ENCODE results near the gene GATAD2A. TPM values are rescaled to one million over a fixed set of nuclear protein-coding genes. Genes with fewer than 3 reads are reported as not detected.

Gene GATAD2A
- total RNA-seq, 8 experiments from 2014 or later, result 23.9 to 65.0 (median 39.6) TPM

DNA sequence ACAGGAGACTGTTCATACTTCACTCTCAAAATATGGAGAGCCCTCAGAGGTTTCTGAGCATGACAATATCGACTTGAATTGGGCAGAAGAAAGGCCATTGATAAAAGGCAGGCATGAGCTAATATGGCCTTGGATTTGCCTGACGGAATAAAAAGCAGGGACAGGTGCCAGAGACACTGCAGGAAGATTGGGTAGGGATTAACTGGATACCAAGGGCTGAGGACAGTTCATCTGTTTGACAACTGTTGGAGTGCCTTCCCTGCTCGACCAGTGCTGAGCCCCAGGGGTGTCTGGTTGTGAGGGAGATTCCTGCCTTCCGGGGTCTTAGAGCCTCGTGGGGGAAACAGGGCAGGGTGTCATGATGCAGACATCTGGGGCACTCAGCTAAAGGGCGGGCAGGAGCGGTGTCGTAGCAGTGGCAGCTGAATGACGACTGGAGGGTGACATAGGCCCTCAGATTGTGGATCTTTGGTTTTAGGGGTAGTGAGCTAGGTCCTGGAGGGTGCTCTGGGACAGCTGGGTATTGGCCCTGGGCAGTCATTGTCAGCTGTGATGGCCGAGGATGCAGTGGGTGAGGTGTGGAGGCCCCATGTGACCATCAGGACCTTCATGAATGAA, 12.3 kb downstream of the GATAD2A start:
- WGBS, 10 experiments, result 54 to 100% (median 80%) methylated on average over 1 to 9 of the region's 10 CpGs; no CpG with 5 or more reads in 2 of the 10 experiments

DNA sequence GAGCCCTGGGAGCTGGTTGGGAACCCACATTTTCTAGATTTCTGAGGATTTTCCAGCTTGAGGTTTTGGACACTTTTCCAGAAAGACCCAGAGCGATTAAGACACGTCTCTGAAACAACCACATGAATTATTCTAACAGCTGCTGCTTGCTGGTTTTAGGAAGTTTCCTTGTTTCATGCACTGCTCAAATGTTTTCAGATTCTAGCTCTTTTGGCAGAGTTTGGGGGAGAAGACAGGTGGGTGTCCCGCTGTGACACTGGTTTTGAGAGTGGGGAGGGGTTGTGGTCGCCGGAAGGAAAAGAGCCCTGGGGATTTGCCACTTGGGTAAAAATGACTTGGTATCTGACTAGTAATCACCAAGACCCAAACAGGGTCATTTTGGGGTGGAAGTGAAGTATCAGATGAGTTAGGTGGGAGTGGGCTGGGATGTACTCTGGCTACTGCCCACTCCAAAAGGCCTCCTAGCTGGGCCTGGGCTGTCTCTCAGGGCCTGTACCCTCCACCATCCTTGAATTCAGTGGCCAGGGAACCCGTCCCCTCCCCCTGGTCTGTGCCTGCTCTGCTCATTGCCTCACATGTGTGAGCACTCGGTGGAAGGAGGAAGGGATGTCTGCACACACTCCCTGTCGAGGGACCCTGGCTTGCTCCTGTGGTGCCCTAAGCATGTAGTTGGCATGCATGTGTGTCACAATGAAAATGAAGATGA, 13.2 kb downstream of the GATAD2A start:
- WGBS, 10 experiments, result 10 to 89% (median 69%) methylated on average over 1 to 5 of the region's 8 CpGs; no CpG with 5 or more reads in 4 of the 10 experiments
- Histone ChIP-seq H3K27ac (no peak overlapping the region), H3K4me1 (replicated peaks in 1 of 2) (peaks cover 0 to 12% of the 10 kb centered on the region in 2 donors), H3K4me3 (no peak overlapping the region)
- in situ Hi-C loops (cut with MboI; ENCODE audit: low pct_unique_long_range_greater_than_20kb in 2 of 9, low sequenced_read_pairs in 9 of 9, unreplicated experiment in 9 of 9), result no loop called here
- peak in 2 of 8 experiments; percentile 36 to 48 for ATAC-seq (replicated peaks in 6 of 8)

More for the DNA sequence above, 12.3 kb downstream of the GATAD2A start:
- H3K4me3 ChIP-seq, result no peak overlapping the region
- peaks cover 0 to 12% of the 10 kb centered on the region in 2 donors for H3K4me1 ChIP-seq (replicated peaks in 1 of 2)
- in situ Hi-C loops (cut with MboI; ENCODE audit: low pct_unique_long_range_greater_than_20kb in 2 of 9, low sequenced_read_pairs in 9 of 9, unreplicated experiment in 9 of 9), result no loop called here
- no peak overlapping the region for H3K27ac ChIP-seq
- ATAC-seq (replicated peaks in 6 of 8), result no peak

DNA sequence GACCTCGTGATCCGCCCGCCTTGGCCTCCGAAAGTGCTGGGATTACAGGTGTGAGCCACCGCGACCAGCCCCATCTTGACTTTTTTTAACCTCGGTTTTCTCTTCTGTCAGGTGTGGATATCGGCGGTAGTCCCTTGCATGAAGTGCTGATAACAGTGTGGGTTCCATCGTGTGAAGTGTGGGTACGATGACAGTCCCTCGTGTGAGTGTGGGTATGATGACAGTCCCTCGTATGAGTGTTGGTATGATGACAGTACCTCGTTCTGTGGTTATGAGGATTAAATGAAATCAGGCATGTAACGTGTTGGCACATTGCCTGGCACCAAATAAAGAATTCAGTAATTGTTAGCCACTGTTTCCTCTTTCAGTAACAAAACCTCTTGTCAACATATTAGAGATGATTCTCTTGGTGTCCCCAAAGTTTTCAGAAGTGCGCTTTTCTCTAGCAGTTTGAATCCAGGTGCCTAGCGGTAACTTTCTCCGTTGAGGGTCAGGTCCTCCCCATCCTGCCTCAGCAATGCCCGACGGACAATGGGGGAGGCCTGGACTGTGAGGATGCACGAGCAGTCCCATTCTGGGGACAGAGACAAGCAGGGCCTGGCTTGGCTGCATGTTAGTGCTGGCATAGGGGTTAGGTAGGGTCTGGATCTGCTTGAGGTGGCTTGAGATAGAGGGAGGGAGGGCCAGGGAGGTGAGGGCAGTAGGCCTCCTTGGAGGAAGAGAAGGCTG, 15.3 kb downstream of the GATAD2A start:
- Histone ChIP-seq H3K4me3 (no peak overlapping the region), H3K4me1 (replicated peaks in 1 of 2) (peaks cover 0 to 12% of the 10 kb centered on the region in 2 donors), H3K27ac (no peak overlapping the region)
- no peak for ATAC-seq (replicated peaks in 6 of 8)
- WGBS, 10 experiments, result 72 to 100% (median 89%) methylated on average over 3 to 9 of the region's 21 CpGs; no CpG with 5 or more reads in 2 of the 10 experiments
- in situ Hi-C loops (cut with MboI; ENCODE audit: low pct_unique_long_range_greater_than_20kb in 2 of 9, low sequenced_read_pairs in 9 of 9, unreplicated experiment in 9 of 9), result no loop called here

DNA sequence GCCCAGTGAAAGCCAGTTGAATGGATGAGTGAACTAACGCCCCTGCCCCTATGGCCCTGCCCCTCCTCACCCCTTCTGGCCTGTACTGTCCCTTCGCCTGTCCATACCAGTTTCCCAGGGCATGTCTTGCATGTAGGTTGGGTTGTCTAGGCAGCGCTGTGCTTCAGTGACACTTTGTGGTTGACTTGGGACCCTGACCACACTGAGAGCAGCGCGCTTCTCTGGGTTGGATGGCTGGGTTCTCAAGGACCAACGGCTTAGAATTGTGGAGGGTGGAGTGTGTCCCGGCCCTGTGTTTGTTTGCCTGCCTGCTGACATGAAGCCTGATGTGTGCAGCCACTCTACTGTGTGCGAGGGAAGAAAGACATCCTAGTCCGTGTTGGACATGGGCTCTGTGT, 15.8 kb downstream of the GATAD2A start:
- peak in 3 of 8 experiments; percentile 26 to 68 (median 35) for ATAC-seq (replicated peaks in 6 of 8)
- in situ Hi-C loops (cut with MboI; ENCODE audit: low pct_unique_long_range_greater_than_20kb in 2 of 9, low sequenced_read_pairs in 9 of 9, unreplicated experiment in 9 of 9), result no loop called here
- peaks cover 0 to 12% of the 10 kb centered on the region in 2 donors for H3K4me1 ChIP-seq (replicated peaks in 1 of 2)
- H3K4me3 ChIP-seq, result no peak overlapping the region
- no peak overlapping the region for H3K27ac ChIP-seq
- 93 to 100% (median 100%) methylated on average over 2 to 7 of the region's 9 CpGs; no CpG with 5 or more reads in 5 of the 10 experiments for WGBS, 10 experiments

DNA sequence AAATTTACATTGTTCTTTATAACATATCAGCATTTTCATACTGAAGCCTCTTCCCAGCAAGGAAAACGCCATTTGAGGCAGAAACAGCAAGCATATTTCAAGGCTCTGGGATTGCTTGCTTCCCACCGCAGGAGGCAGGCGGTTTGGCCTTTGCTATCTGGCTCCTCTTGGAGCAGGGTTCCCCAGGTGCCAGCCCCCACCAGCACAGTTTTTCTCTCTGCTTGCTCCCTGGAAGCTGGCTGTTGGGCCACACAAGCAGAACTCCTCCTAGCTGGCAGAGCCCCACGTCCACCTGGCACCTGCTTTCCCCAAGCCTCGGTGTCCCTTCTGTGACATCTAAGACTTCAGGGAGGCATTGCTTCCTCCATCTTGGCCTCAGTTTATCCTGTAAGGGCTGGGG, 16.7 kb downstream of the GATAD2A start:
- Histone ChIP-seq H3K27ac (no peak overlapping the region), H3K4me3 (no peak overlapping the region), H3K4me1 (replicated peaks in 1 of 2) (peaks cover 0 to 8% of the 10 kb centered on the region in 2 donors)
- no peak for ATAC-seq (replicated peaks in 6 of 8)
- WGBS, 10 experiments, result 80 to 100% (median 95%) methylated on average over 1 to 3 of the region's 5 CpGs; no CpG with 5 or more reads in 4 of the 10 experiments
- in situ Hi-C loops (cut with MboI; ENCODE audit: low pct_unique_long_range_greater_than_20kb in 2 of 9, low sequenced_read_pairs in 9 of 9, unreplicated experiment in 9 of 9), result no loop called here

DNA sequence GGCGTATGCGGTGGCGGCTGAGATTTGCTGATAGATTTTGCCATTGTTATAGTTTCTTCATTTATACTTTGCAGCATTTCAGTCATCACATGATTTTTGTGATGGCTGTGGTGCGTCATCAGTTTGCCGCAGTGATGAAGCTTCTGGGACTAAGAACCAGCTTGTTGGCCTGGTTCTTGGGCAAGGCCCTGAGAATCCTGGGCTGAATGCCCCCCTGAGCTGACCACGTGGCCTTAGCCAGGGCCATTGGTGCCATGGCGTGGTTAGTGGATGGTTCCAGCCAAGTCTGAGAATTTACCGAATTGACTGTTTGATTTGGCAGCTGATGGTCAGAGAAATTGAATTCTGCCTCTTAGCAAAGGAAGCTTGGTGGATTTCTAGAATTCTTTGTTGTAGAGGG, 17.8 kb downstream of the GATAD2A start:
- WGBS, 10 experiments, result 77 to 100% (median 100%) methylated on average over 1 to 5 of the region's 8 CpGs; no CpG with 5 or more reads in 1 of the 10 experiments
- no peak for ATAC-seq (replicated peaks in 6 of 8)
- Histone ChIP-seq H3K4me1 (replicated peaks in 1 of 2) (peaks cover 0 to 4% of the 10 kb centered on the region in 2 donors), H3K4me3 (no peak overlapping the region), H3K27ac (no peak overlapping the region)
- in situ Hi-C loops (cut with MboI; ENCODE audit: low pct_unique_long_range_greater_than_20kb in 2 of 9, low sequenced_read_pairs in 9 of 9, unreplicated experiment in 9 of 9), result no loop called here

DNA sequence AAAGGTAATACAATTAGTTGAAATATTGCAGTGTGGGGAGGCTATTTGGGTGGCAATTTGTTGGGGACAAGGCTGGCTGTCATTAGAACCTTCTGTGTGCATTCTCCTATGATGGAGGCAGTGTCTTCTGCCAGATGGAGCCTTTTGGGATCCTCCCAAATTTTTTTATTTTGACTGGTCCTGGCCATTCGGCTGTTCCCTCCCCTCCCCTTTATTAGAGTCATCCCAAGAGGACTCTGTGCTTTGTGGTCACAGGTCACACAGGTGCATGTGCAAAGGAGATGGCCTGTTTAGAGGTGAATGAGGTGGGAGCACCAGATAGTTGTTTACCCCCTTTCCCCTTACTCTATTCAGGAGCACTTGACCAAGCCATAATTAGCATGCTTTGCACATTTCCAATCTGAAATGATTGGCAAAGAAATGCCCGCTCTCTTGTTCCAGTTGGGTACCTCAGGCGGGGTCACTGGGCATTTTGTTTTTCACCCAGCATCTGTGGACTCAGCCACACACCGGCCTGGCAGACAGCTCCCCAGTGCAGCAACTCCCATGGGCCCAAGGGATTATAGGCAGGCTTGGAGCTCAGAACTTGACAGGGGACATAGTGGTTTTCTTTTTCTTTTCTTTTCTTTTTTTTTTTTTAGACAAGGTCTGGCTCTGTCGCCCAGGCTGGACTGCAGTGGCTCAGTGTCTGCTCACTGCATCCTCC, 19.8 kb downstream of the GATAD2A start:
- peaks cover 0 to 4% of the 10 kb centered on the region in 2 donors for H3K4me1 ChIP-seq (replicated peaks in 1 of 2)
- peak overlapping the region in 1 of 2 donors; percentile 8 for H3K27ac ChIP-seq
- no peak for ATAC-seq (replicated peaks in 6 of 8)
- H3K4me3 ChIP-seq, result no peak overlapping the region
- in situ Hi-C loops (cut with MboI; ENCODE audit: low pct_unique_long_range_greater_than_20kb in 2 of 9, low sequenced_read_pairs in 9 of 9, unreplicated experiment in 9 of 9), result no loop called here
- 20 to 100% (median 100%) methylated on average over 1 to 4 of the region's 5 CpGs; no CpG with 5 or more reads in 3 of the 10 experiments for WGBS, 10 experiments

DNA sequence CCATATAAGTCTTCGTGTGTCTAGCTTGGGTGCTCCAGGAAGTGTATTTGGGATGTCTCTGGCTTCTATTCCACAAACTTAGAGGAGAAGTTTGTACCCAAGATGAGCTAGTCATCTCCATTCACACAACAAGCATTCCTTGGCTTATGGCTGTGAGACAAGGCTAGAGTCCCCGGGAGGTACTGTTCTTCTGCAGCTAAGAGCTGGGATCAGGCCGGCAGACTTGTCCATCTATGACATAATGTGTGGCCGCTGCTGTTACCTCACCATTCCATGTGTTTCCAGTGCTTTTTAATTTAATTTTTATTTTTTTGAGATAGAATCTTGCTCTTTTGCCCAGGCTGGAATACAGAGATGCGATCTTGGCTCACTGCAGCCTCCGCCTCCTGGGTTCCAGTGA, 20.7 kb downstream of the GATAD2A start:
- no peak overlapping the region for H3K27ac ChIP-seq
- no peaks in the 10 kb centered on the region for H3K4me1 ChIP-seq (replicated peaks in 1 of 2)
- ATAC-seq (replicated peaks in 6 of 8), result no peak
- H3K4me3 ChIP-seq, result no peak overlapping the region
- in situ Hi-C loops (cut with MboI; ENCODE audit: low pct_unique_long_range_greater_than_20kb in 2 of 9, low sequenced_read_pairs in 9 of 9, unreplicated experiment in 9 of 9), result no loop called here
- 20 to 97% (median 87%) methylated on average over 1 to 5 of the region's 6 CpGs; no CpG with 5 or more reads in 4 of the 10 experiments for WGBS, 10 experiments

DNA sequence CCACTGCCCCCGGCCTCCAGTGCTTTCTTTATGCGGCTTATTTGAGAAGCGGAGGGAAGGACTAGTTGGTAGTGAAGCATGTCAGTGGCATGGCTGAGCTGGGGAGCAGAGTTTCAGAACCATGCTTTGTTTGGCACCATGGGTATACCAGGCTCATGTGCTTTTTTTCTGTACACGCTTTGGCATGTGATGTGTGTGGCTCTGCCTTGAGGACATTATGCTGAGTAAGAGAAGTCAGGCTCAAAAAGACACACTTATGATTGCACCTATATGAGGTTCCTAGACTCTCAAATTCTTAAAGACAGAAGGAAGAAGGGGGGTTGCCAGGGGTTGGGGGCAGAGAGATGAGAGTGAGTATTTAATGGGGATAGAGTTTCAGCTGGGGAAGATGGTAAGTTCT, 21.3 kb downstream of the GATAD2A start:
- Histone ChIP-seq H3K4me3 (no peak overlapping the region), H3K4me1 (replicated peaks in 1 of 2) (no peaks in the 10 kb centered on the region), H3K27ac (no peak overlapping the region)
- ATAC-seq (replicated peaks in 6 of 8), result no peak
- in situ Hi-C loops (cut with MboI; ENCODE audit: low pct_unique_long_range_greater_than_20kb in 2 of 9, low sequenced_read_pairs in 9 of 9, unreplicated experiment in 9 of 9), result no loop called here
- WGBS, 10 experiments, result 80 to 100% (median 86%) methylated on average over 1 to 3 of the region's 4 CpGs; no CpG with 5 or more reads in 4 of the 10 experiments

DNA sequence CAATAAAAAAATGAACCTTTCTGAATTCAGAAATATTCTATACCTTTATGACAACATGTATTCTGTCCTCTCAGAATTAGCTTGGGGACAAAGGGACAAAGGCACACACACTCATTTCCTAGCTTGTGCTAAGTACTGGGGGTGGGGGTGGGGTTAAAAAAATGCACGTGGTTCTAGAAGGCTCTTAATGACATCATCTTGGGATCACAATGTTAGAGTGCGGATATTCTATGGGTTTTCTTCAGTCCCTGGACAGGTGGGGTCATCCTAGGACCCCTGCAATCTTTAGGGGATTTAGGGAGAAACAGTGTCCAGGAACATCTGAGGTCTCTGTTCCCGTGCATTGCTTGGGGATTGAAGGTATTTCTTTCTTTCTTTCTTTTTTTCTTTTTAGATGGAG, 21.8 kb downstream of the GATAD2A start:
- ATAC-seq (replicated peaks in 6 of 8), result no peak
- in situ Hi-C loops (cut with MboI; ENCODE audit: low pct_unique_long_range_greater_than_20kb in 2 of 9, low sequenced_read_pairs in 9 of 9, unreplicated experiment in 9 of 9), result no loop called here
- WGBS, 10 experiments, result 20 to 100% (median 61%) methylated on average over 1 to 3 of the region's 3 CpGs; no CpG with 5 or more reads in 5 of the 10 experiments

DNA sequence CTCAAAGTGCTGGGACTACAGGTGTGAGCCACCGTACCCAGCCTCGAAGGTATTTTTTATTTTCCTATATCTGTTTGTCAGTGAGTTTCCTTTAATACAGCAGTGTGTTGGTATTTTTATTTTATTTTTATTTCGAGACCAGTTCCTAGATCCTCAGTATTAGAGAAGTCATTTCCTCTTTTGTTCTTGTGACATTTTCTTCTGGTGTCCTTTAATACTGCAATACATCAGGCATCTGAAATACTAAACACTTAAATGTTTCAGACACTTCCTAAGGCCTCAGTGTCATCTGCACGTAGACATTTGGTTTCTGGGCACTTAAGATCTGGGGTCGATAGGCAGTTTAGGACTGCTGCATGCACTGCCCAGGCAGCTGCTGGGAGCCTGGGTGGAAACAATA, 22.5 kb downstream of the GATAD2A start:
- H3K4me1 ChIP-seq (replicated peaks in 1 of 2), result no peaks in the 10 kb centered on the region
- in situ Hi-C loops (cut with MboI; ENCODE audit: low pct_unique_long_range_greater_than_20kb in 2 of 9, low sequenced_read_pairs in 9 of 9, unreplicated experiment in 9 of 9), result no loop called here
- 69 to 100% (median 95%) methylated on average over 3 to 5 of the region's 5 CpGs for WGBS, 10 experiments
- no peak for ATAC-seq (replicated peaks in 6 of 8)
- no peak overlapping the region for H3K27ac ChIP-seq
- no peak overlapping the region for H3K4me3 ChIP-seq

More for the DNA sequence above, 21.8 kb downstream of the GATAD2A start:
- H3K4me3 ChIP-seq, result no peak overlapping the region
- H3K27ac ChIP-seq, result no peak overlapping the region
- H3K4me1 ChIP-seq (replicated peaks in 1 of 2), result no peaks in the 10 kb centered on the region

DNA sequence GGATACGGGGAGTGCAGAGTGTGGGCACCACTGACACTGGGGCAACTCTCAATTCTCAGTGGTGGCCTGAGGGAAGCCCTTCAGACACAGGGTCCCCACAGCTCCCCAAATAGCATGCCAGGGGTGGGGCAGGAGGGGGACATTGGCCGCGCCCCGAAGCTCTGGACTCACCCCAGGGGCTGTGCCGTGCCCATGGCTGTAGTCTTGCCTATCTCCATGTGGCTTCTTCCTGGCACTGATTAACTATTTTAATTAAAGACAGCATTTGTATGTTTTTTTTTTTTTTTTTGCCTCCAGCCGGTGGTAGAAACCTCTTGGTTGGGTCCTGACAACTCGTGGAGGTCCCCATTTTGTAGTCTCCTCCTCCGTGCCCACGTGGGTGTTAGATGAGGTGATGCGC, 23.3 kb downstream of the GATAD2A start:
- no peak for ATAC-seq (replicated peaks in 6 of 8)
- 42 to 97% (median 85%) methylated on average over 2 to 8 of the region's 10 CpGs; no CpG with 5 or more reads in 4 of the 10 experiments for WGBS, 10 experiments
- no peaks in the 10 kb centered on the region for H3K4me1 ChIP-seq (replicated peaks in 1 of 2)
- in situ Hi-C loops (cut with MboI; ENCODE audit: low pct_unique_long_range_greater_than_20kb in 2 of 9, low sequenced_read_pairs in 9 of 9, unreplicated experiment in 9 of 9), result no loop called here
- H3K27ac ChIP-seq, result no peak overlapping the region
- H3K4me3 ChIP-seq, result no peak overlapping the region

Data from motor neuron (in vitro differentiated cells).